HL-60 (cell line): ENCODE results near the gene EEF2KMT.

Experiments
- GABPA ChIP-seq: IDR thresholded peaks from 2 replicates; pipeline ENCODE4 v1.6.1; 2012; ENCODE audit warnings: low read depth
- TF ChIP-seq, protein P1 (sequence below): IDR thresholded peaks from one replicate; pipeline ENCODE4 v1.5.1; 2011; ENCODE audit warnings: low read length, control low read depth, inconsistent platforms; ENCODE audit not compliant: insufficient read depth

DNA sequence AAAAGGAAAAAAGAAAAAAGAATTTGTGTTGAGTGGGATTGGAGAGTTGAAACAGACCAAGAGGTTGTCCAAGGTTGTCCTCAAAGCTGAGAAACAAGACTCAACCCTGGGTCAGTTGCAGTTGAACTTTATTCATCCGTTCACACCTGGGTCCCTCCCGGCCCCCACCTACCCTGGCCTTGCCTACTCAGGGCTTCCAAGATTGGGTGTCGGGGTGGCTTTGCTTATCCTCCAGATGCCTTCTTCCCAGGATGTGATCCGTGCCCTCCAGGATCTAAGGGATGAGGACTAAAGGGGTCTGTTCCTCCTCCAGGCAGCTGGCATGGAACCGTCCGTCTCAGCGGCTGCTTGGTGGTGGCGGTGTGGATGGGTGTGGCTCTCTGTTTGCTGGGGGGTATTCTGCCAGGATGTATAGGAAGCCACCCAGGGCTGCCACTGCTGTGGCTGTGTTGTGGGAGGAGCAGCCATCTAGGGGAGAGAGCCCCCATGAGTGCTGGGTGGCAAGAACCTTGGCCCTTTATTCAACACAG, 53.5 kb downstream of the EEF2KMT start:
- TF ChIP-seq, protein P1, sequence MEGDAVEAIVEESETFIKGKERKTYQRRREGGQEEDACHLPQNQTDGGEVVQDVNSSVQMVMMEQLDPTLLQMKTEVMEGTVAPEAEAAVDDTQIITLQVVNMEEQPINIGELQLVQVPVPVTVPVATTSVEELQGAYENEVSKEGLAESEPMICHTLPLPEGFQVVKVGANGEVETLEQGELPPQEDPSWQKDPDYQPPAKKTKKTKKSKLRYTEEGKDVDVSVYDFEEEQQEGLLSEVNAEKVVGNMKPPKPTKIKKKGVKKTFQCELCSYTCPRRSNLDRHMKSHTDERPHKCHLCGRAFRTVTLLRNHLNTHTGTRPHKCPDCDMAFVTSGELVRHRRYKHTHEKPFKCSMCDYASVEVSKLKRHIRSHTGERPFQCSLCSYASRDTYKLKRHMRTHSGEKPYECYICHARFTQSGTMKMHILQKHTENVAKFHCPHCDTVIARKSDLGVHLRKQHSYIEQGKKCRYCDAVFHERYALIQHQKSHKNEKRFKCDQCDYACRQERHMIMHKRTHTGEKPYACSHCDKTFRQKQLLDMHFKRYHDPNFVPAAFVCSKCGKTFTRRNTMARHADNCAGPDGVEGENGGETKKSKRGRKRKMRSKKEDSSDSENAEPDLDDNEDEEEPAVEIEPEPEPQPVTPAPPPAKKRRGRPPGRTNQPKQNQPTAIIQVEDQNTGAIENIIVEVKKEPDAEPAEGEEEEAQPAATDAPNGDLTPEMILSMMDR = no peak
- no peak for TF ChIP-seq GABPA
